Liver (tissue), 9 donors: ENCODE measurements around the gene DFFB. TPM values are rescaled to one million over a fixed set of nuclear protein-coding genes. Genes with fewer than 3 reads are reported as not detected.

Source experiments
- DNase-seq: peaks from one replicate; pipeline ENCODE4 v3.0.0-alpha.2; 2017; ENCODE audit warnings: low spot score
- H3K27ac ChIP-seq, 2 donors: one replicate each; pipeline ENCODE4 v1.7.0; 2013; ENCODE audit warnings: inconsistent platforms in 2 of 2, low read length in 2 of 2, control low read depth in 1 of 2, low read depth in 1 of 2, mild to moderate bottlenecking in 1 of 2
- H3K27me3 ChIP-seq, 4 donors: one replicate each; pipeline versions ENCODE4 v1.6.1 to v1.7.0; 2013; ENCODE audit warnings: low read length in 3 of 4, inconsistent platforms in 1 of 4, mild to moderate bottlenecking in 1 of 4, moderate library complexity in 1 of 4; ENCODE audit not compliant: control insufficient read depth in 4 of 4, insufficient read depth in 4 of 4
- H3K36me3 ChIP-seq, 4 donors: one replicate each; pipeline versions ENCODE4 v1.6.1 to v1.7.0; 2013; ENCODE audit warnings: low read length in 3 of 4, mild to moderate bottlenecking in 3 of 4, low read depth in 1 of 4, moderate library complexity in 1 of 4; ENCODE audit not compliant: control insufficient read depth in 4 of 4, insufficient read depth in 3 of 4
- H3K4me1 ChIP-seq, 4 donors: one replicate each; pipeline versions ENCODE4 v1.6.1 to v1.7.0; 2013; ENCODE audit warnings: low read length in 3 of 4, mild to moderate bottlenecking in 3 of 4, moderate library complexity in 1 of 4; ENCODE audit not compliant: control insufficient read depth in 4 of 4, insufficient read depth in 4 of 4
- H3K4me3 ChIP-seq, 3 donors: one replicate each; pipeline versions ENCODE4 v1.6.1 to v1.7.0; 2013; ENCODE audit warnings: low read length in 3 of 3, control low read depth in 1 of 3, low read depth in 1 of 3, mild to moderate bottlenecking in 1 of 3
- H3K9ac ChIP-seq, 2 donors: one replicate each; pipeline ENCODE4 v1.7.0; 2013; ENCODE audit warnings: low read length in 2 of 2, mild to moderate bottlenecking in 2 of 2, moderate library complexity in 2 of 2, control low read depth in 1 of 2, low read depth in 1 of 2
- H3K9me3 ChIP-seq, 4 donors: one replicate each; pipeline versions ENCODE4 v1.6.1 to v1.7.0; 2013; ENCODE audit warnings: low read length in 3 of 4; ENCODE audit not compliant: control insufficient read depth in 4 of 4
- EGR1 ChIP-seq, 2 donors: IDR thresholded peaks; 2 replicates each; pipeline ENCODE4 v1.6.1; 2016 to 2018; ENCODE audit warnings: antibody characterized with exemption in 2 of 2, low read depth in 2 of 2
- FOXA1 ChIP-seq: IDR thresholded peaks from 2 replicates; pipeline ENCODE4 v1.6.1; 2016; ENCODE audit warnings: antibody characterized with exemption
- FOXA2 ChIP-seq: IDR thresholded peaks from 2 replicates; pipeline ENCODE4 v1.6.1; 2016; ENCODE audit warnings: antibody characterized with exemption
- GABPA ChIP-seq, 2 donors: IDR thresholded peaks in 1 of 2; conservative IDR thresholded peaks in 1 of 2; 2 replicates each; pipeline ENCODE4 v1.6.1; 2016; ENCODE audit warnings: antibody characterized with exemption in 2 of 2, mild to moderate bottlenecking in 1 of 2, moderate library complexity in 1 of 2
- HNF4A ChIP-seq, 2 donors: conservative IDR thresholded peaks; 2 replicates each; pipeline ENCODE4 v1.6.1; 2016; ENCODE audit warnings: antibody characterized with exemption in 2 of 2, mild to moderate bottlenecking in 2 of 2
- HNF4G ChIP-seq: IDR thresholded peaks from 2 replicates; pipeline ENCODE4 v1.6.1; 2016; ENCODE audit warnings: antibody characterized with exemption
- MAX ChIP-seq: IDR thresholded peaks from 2 replicates; pipeline ENCODE4 v1.6.1; 2016; ENCODE audit warnings: antibody characterized with exemption
- RAD21 ChIP-seq, 2 donors: IDR thresholded peaks; 2 replicates each; pipeline ENCODE4 v1.6.1; 2016; ENCODE audit warnings: antibody characterized with exemption in 2 of 2, mild to moderate bottlenecking in 2 of 2
- REST ChIP-seq: IDR thresholded peaks from 2 replicates; pipeline ENCODE4 v1.6.1; 2016; ENCODE audit warnings: antibody characterized with exemption, mild to moderate bottlenecking
- RXRA ChIP-seq, 2 donors: IDR thresholded peaks; 2 replicates each; pipeline ENCODE4 v1.6.1; 2017 to 2018; ENCODE audit warnings: antibody characterized with exemption in 2 of 2, mild to moderate bottlenecking in 1 of 2
- SP1 ChIP-seq: IDR thresholded peaks from 2 replicates; pipeline ENCODE4 v1.6.1; 2018; ENCODE audit warnings: antibody characterized with exemption, mild to moderate bottlenecking
- TAF1 ChIP-seq: conservative IDR thresholded peaks from 2 replicates; pipeline ENCODE4 v1.6.1; 2016; ENCODE audit warnings: antibody characterized with exemption, mild to moderate bottlenecking
- YY1 ChIP-seq: IDR thresholded peaks from 2 replicates; pipeline ENCODE4 v1.6.1; 2016; ENCODE audit warnings: antibody characterized with exemption, mild to moderate bottlenecking
- ZBTB33 ChIP-seq: IDR thresholded peaks from 2 replicates; pipeline ENCODE4 v1.6.1; 2016; ENCODE audit warnings: antibody characterized with exemption
- WGBS: extraction: QIAGEN DNeasy Blood & Tissue Kit; methylation state at CpG from one replicate; pipeline ENCODE4 v1.1.7; 2013; 5-methylcytosine and 5-hydroxymethylcytosine counted together
- polyA plus RNA-seq, 2 donors: library from polyadenylated mRNA; stranded (reverse) in 1 of 2; unstranded in 1 of 2; fragments of 200-250 nt in 1 of 2; fragments of >200 nt in 1 of 2; fragmentation: Nextera tagmentation in 1 of 2; extraction: Ambion mirVana in 1 of 2; gene quantifications; one replicate each; pipeline versions ENCODE4 v1.2.1 to v1.2.3, GENCODE V29; 2013 to 2015
- total RNA-seq, 2 donors: library from RNA; depleted of rRNA; stranded (reverse); fragments of >200 nt; gene quantifications; one replicate each; pipeline ENCODE4 v1.2.3, GENCODE V29; 2014
- TF ChIP-seq, protein P1 (sequence below): fragments of 150-350 bp; IDR thresholded peaks from 2 replicates; pipeline ENCODE4 v1.5.1; 2017; ENCODE audit warnings: improper control_type of control experiment, low read depth, low read length; ENCODE audit not compliant: missing input control
- TF ChIP-seq, protein P2 (sequence below): IDR thresholded peaks from 2 replicates; pipeline ENCODE4 v1.6.1; 2016; ENCODE audit warnings: antibody characterized with exemption
- donor health status: healthy.
- donor health status: healthy.
- donor health status: healthy.
- donor health status: healthy.
- donor health status: healthy.

Gene DFFB
- total and polyA plus RNA-seq, 4 donors: 0.92 to 6.1 (median 2.9) TPM

- Histone ChIP-seq H3K27me3 (peaks cover 0 to 3% (median 0%) of the 10 kb centered on the region in 4 donors), H3K9me3 (no peaks in the 10 kb centered on the region), H3K4me1 (peaks cover 0 to 9% (median 1%) of the 10 kb centered on the region in 4 donors), H3K36me3 (no peaks in the 10 kb centered on the region), H3K4me3 (no peak overlapping the region), H3K9ac (no peak overlapping the region), H3K27ac (no peak overlapping the region)
- no peak for DNase-seq
- TF ChIP-seq FOXA2: no peak
- no peak for TF ChIP-seq RAD21 (IDR thresholded peaks at IDR 0.05)
- no peak for TF ChIP-seq FOXA1
- no peak for TF ChIP-seq MAX
- no peak for TF ChIP-seq HNF4G
- TF ChIP-seq, protein P1, sequence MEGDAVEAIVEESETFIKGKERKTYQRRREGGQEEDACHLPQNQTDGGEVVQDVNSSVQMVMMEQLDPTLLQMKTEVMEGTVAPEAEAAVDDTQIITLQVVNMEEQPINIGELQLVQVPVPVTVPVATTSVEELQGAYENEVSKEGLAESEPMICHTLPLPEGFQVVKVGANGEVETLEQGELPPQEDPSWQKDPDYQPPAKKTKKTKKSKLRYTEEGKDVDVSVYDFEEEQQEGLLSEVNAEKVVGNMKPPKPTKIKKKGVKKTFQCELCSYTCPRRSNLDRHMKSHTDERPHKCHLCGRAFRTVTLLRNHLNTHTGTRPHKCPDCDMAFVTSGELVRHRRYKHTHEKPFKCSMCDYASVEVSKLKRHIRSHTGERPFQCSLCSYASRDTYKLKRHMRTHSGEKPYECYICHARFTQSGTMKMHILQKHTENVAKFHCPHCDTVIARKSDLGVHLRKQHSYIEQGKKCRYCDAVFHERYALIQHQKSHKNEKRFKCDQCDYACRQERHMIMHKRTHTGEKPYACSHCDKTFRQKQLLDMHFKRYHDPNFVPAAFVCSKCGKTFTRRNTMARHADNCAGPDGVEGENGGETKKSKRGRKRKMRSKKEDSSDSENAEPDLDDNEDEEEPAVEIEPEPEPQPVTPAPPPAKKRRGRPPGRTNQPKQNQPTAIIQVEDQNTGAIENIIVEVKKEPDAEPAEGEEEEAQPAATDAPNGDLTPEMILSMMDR: no peak
- no peak for TF ChIP-seq GABPA (IDR thresholded peaks at IDR 0.05 in 1 of 2, conservative IDR thresholded peaks at IDR 0.05 in 1 of 2)
- TF ChIP-seq HNF4A (conservative IDR thresholded peaks at IDR 0.05): no peak
- TF ChIP-seq SP1: no peak
- no peak for TF ChIP-seq EGR1 (IDR thresholded peaks at IDR 0.05; ENCODE audit: low read depth in 2 of 2)
- 75% methylated on average over 7 of the region's 7 CpGs for WGBS
Measured at GRCh38 chr1:3909615-3910014, 52.3 kb downstream of the DFFB start.

DNA sequence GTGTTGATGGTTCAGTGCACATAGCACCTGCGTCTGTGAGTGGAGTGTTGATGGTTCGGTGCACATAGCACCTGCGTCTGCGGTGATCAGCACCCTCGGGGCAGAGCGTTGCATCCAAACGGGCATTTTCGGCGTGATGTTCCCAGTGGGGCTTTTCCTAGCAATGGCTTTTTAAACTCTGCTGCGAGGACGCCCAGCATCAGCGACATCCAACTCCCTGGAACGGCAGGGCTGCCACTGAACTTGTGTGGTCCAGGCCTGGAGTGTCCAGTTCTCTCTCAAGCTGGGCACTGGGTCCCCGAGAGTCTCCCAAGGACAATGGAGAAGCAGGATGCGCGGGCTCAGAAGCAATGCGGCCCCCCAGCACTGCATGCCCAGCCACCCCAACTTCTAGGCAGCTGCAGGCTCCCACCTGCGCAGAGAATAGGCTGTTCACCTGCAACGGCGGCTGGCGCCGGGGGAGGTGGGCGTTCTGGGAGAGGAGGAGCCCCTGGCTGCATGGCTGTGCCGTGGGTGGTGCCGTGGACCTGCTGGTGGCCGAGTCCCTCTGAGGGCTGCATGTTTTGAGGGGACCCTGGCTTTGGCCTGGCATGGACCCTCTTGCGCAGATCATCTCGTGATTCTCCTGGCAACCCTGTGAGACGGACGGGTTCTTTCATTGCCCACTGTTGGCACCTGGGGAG is 52.9 kb downstream of the DFFB start:
- Histone ChIP-seq H3K9ac (no peak overlapping the region), H3K4me3 (no peak overlapping the region), H3K9me3 (no peaks in the 10 kb centered on the region), H3K27ac (no peak overlapping the region), H3K27me3 (peaks cover 0 to 3% (median 0%) of the 10 kb centered on the region in 4 donors), H3K36me3 (no peaks in the 10 kb centered on the region), H3K4me1 (peaks cover 0 to 9% (median 1%) of the 10 kb centered on the region in 4 donors)
- DNase-seq: no peak
- TF ChIP-seq SP1: no peak
- TF ChIP-seq, protein P2, sequence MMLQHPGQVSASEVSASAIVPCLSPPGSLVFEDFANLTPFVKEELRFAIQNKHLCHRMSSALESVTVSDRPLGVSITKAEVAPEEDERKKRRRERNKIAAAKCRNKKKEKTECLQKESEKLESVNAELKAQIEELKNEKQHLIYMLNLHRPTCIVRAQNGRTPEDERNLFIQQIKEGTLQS: no peak
- no peak for TF ChIP-seq HNF4G
- no peak for TF ChIP-seq EGR1 (IDR thresholded peaks at IDR 0.05; ENCODE audit: low read depth in 2 of 2)
- TF ChIP-seq RXRA (IDR thresholded peaks at IDR 0.05): no peak
- TF ChIP-seq FOXA2: no peak
- no peak for TF ChIP-seq REST
- TF ChIP-seq YY1: no peak
- TF ChIP-seq TAF1: no peak
- TF ChIP-seq MAX: no peak
- no peak for TF ChIP-seq FOXA1
- TF ChIP-seq ZBTB33: no peak
- no peak for TF ChIP-seq GABPA (IDR thresholded peaks at IDR 0.05 in 1 of 2, conservative IDR thresholded peaks at IDR 0.05 in 1 of 2)
- no peak for TF ChIP-seq RAD21 (IDR thresholded peaks at IDR 0.05)
- 79% methylated on average over 30 of the region's 30 CpGs for WGBS
